GM18511 (cell line): Measurements from ENCODE around the gene TAGLN.

Source experiments
- ATAC-seq: cut with Tn5 transposase; IDR thresholded peaks from one replicate; pipeline ENCODE4 v1.9.1; 2021; ENCODE audit warnings: mild to moderate bottlenecking, moderate library complexity; ENCODE audit not compliant: unreplicated experiment

Gene TAGLN

DNA sequence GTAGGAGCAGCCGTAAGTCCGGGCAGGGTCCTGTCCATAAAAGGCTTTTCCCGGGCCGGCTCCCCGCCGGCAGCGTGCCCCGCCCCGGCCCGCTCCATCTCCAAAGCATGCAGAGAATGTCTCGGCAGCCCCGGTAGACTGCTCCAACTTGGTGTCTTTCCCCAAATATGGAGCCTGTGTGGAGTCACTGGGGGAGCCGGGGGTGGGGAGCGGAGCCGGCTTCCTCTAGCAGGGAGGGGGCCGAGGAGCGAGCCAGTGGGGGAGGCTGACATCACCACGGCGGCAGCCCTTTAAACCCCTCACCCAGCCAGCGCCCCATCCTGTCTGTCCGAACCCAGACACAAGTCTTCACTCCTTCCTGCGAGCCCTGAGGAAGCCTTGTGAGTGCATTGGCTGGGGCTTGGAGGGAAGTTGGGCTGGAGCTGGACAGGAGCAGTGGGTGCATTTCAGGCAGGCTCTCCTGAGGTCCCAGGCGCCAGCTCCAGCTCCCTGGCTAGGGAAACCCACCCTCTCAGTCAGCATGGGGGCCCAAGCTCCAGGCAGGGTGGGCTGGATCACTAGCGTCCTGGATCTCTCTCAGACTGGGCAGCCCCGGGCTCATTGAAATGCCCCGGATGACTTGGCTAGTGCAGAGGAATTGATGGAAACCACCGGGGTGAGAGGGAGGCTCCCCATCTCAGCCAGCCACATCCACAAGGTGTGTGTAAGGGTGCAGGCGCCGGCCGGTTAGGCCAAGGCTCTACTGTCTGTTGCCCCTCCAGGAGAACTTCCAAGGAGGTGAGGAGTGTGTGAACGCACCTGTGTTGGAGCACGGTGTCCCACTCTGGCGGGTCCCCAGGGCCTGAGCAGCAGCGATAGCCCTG, at the start of gene TAGLN:
TAGLN (plus strand) TSS at position 318 of the 863 bp plus-strand sequence. CDS start 3,644 bp downstream, outside the sequence.
- no peak for ATAC-seq

DNA sequence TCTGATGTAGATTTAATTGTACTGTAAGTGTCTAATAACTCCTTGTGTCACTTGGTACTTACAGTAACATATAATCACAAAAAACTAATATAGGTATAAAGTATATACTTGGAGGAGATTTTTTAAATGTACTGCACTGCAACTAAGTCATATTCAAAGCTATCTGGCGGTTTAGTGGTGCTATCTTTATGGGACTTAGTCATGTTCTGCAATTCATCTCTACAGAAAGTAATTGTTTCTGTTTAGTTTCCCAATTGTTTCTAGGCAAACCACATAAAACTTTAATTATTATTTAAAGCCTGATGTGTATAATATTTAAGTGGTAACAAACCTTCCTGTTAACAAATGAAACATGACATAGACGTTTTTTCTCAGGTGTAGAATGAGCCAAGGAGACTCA, 47.1 kb upstream of the TAGLN start:
- no peak for ATAC-seq

DNA sequence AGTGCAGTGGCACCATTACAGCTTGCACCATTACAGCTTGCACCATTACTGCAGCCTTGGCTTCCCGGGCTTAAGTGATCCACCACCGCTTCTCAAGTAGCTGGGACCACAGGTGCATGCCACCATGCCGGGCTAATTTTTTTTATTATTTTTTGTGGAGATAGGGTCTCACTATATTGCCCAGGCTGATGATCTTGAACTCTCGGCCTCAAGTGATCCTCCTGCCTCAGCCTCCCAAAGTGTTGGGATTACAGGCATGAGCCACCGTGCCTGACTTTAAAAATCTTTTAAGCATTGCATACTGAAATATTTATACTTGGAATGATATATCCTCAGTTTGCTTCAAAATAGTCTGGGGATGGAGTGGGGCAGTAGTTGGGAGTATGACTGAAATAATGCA, 44.7 kb upstream of the TAGLN start:
- ATAC-seq, result no peak

DNA sequence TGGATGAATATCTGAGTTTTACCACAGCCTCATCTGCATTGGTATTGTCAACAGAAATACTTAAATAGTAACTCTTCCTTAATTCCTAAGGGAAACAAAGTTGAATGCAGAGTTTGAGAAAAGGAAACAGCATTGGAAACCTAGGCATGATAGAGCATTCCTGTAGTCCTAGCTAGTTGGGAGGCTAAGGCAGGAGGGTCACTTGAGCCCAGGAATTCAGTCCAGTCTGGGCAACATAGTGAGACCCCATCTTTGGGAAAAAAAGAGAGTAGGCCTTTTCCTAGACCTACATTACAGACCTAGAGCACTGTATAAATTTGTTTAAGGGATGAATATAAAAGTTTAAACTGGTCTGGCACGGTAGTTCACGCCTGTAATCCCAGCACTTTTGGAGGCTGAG, 41.7 kb upstream of the TAGLN start:
- no peak for ATAC-seq

DNA sequence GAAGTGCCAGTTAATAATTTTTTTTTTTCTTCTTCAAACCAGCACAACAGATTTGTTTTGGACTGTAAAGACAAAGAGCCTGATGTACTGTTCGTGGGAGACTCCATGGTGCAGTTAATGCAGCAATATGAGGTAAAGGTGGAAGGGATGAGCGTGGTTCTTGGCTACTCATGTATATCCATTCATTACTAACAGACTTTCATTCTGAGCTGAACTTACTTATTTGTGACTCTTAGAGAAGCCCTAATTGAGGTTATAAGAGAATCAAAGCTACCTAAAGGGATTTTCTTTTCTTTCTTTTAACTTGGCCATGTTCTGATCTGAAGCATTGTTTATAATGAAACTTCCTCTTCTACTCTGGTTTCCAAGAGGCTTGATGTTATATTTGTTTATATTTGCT, 39.3 kb upstream of the TAGLN start:
- ATAC-seq, result no peak

DNA sequence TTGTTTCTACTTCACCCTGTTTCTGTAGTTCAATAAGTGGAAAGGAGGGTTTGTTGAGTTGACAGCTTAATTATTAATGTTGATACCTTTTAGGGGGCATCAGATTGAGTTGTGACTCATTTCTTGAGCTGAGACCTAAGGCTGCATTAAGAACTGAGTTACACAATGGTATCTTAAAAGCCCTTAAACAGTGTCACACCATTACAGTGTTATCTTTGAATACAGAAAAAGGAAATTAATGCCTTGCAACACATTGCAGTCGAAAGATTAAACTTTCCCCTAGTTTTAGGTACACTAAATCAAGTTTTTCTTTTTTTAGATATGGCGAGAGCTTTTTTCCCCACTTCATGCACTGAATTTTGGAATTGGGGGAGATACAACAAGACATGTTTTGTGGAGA, 38.3 kb upstream of the TAGLN start:
- peak; percentile 62 for ATAC-seq

DNA sequence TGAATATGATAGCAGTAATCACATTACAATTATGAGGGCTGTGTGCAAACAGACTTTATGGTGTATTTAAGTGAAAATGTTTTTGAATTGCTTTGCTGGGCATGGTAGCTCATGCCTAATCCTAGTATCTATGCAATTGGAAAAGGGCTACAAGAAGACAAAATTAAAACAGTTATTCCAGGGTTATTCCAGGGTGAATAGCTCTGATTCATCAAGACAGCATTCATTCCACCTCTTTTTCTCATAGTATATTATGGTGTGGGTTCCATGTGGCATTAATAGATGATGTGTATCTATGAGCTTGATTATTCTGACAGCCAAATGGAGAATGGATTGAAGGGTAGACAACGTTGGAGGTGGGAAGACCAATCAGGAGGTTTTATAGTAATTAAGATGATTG, 32.7 kb upstream of the TAGLN start:
- no peak for ATAC-seq

DNA sequence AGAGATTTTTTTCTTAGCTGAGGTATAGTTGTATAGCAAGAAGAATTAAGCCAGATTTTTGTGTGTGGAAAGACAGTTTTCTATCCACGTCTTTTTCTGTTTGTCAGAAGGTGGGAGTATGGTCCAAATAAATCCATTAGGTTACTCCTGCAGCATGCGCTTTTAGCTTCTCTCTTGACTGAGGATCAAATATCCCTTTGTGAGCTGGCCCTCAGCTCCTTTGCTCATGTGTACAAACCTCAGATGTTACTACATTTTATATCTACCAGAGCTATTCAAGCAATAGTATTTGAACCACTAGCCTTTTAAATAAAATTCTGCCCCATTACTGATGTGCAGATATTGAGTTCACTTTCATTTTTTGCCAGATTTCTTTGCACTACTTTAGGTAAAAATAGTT, 29.4 kb upstream of the TAGLN start:
- ATAC-seq, result no peak

DNA sequence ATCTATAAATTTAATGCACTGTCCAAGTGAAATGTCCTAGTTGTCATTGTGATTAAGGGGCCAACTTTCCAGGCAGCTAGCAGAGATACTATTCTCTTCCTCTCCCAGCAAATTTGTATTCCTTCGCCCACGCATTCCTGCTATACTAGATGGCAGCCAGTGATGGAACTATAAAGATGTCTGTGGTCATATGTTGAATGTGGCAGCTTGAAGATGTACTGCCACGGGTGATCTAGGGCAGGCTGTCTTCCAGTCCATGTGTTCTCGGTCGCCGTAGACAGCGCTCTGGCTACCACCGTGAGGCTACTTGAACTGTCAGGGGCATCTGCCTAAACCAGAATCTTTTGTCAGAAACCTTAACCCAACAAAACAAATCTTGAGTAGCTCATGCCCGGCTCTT, 29.0 kb upstream of the TAGLN start:
- ATAC-seq, result no peak

DNA sequence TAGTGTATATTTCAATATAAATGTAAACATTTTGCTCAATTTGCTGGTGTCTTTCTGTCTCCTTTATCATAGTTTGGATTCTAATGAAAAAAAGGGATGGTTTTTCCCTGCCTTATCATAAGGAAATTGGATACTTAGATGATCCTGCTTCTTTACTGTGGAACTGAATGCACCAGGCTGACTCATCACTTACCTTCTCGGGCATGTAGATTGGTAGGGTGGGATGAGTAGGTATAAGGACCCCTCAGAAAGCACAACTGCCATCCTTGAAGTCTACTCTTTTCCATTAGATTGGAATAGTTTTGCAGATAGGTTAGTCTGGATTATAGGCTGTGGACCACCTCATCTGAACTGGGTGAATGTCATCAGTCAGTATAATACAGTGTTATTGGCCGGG, 28.2 kb upstream of the TAGLN start:
- no peak for ATAC-seq

DNA sequence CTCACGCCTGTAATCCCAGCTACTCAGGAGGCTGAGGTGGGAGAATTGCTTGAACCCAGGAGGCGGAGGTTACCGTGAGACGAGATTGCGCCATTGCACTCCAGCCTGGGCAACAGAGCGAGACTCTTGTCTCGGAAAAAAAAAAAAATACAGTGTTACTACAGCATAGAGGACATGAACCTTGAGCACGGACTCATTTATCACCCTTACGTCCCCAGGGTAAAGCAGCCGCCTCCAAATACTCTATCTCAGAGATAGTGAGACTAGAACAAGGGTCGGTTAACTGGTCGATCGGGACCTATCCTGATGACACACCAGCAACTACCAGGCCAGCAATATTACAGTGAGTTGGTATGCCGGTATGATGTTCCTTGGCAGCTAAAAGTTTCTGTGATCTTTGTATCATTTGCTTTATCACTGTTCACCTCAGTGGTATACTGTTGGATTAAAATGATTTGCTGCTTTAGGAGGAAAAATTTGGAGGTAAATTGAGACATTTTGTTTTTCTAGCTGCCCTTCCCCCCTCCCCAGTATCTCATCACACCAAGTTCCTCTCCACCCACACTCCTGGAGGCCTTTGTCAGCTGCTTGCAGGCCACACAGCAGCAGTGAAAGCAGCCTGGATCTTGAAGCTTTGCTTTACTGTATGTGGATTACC, 27.6 kb upstream of the TAGLN start:
- ATAC-seq, result no peak

DNA sequence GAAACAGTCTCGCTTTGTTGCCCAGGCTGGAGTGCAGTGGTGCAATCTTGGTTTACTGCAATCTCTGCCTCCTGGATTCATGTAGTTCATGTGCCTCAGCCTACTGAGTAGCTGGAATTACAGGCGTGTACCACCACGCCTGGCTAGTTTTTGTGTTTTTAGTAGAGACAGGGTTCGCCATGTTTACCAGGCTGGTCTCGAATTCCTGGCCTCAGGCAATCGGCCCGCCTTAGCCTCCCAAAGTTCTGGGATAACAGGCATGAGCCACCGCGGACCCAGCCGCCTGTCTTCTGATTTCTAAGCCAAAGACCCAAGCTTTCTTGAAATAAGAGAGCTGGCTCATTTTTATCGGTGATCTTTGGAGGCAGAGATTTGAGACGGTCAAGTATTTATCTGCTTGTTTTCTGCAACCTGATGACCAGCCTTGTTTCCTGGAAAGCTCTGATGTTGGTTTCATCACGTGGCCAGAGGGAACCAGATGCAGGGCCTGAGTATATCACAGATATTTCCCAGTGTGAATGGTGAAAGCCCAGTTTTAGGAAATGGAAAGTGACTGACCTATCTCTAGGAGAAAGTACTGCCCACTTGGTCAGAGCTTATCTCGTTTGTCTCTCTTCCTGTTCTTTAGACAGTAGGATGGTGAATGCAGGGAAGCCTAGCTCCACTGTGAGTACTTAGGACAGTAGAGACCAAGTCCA, 26.3 kb upstream of the TAGLN start:
- ATAC-seq, result no peak

DNA sequence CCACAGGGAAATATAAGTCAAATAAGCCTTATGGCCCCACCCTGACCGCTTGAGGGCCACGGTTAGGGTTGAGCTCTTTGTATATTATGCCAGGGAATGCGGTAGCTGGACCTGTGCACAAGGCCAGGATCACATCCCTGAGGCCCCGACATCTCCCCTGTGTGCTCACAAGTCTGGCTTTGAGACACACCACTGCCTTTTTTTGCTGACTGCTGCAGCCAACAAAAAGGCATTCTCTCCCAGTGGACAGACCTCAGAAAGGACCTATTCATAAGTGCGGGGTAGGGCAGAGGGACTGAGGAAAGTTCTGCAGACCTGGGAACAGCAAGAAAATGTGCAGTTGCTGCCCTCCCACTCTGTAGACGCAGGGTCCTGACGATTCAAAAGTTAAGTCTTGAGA, 24.1 kb upstream of the TAGLN start:
- ATAC-seq, result no peak

DNA sequence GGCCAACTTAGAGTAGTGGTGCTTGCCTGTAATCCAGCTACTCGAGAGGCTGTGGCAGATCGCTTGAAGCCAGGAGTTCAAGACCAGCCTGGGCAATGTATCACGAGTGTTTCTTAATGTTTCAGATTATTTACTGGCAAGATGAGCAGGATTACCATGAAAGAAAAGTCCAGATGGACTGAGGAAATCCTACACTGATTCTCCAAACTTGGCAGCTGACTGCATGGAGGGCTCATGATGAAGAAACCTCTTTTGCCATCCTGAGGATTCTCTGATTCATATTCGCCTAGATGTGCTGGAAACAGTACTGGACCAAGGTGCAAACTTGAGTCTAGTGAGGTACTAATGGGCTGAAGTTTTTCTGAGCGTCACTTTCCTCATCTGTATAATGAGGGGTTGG, 23.4 kb upstream of the TAGLN start:
- ATAC-seq, result no peak

DNA sequence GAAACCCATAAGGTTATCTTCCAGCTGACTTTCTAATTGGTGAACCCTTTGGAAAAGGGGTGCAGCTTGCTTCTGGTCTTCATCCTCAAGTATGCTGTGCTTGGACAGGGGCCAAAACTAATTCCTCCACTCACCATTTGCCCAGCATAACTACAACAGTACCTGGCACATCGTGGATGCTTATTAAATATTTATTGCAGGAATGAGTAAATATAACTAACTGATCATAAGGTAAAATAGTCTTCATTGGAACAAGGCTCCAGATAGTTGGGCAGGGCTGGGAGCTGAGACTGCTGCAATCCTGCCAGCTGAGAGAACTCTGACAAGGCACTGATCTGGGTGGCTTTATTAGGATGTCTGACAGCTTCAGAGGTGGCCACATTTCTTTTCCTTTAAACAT, 23.0 kb upstream of the TAGLN start:
- ATAC-seq, result no peak

DNA sequence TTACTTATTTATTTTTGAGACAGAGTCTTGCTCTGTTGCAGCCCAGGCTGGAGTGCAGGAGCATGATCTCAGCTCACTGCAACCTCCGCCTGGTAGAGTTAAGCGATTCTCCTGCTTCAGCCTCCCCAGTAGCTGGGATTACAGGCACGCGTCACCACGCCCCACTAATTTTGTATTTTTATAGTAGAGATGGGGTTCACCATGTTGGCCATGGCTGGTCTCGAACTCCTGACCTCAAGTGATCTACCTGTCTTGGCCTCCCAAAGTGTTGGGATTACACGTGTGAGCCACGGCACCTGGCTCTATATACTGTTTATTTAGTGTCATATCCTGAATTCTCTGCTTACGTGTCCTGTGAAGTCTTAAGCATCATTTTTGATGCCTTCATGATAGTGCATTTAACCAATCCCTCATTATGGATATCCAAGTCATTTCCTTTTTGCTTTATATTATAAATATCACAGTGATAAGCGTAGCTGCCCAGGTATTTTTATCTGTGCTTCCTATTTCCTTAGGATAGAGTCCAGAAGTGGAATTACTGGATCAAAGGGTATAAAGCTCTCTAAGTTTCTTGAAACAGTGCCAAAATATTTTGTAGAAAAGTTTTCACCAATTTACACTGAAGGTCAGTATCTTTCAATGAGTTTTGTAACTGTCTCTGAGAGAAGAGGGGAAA, 21.5 kb upstream of the TAGLN start:
- no peak for ATAC-seq

DNA sequence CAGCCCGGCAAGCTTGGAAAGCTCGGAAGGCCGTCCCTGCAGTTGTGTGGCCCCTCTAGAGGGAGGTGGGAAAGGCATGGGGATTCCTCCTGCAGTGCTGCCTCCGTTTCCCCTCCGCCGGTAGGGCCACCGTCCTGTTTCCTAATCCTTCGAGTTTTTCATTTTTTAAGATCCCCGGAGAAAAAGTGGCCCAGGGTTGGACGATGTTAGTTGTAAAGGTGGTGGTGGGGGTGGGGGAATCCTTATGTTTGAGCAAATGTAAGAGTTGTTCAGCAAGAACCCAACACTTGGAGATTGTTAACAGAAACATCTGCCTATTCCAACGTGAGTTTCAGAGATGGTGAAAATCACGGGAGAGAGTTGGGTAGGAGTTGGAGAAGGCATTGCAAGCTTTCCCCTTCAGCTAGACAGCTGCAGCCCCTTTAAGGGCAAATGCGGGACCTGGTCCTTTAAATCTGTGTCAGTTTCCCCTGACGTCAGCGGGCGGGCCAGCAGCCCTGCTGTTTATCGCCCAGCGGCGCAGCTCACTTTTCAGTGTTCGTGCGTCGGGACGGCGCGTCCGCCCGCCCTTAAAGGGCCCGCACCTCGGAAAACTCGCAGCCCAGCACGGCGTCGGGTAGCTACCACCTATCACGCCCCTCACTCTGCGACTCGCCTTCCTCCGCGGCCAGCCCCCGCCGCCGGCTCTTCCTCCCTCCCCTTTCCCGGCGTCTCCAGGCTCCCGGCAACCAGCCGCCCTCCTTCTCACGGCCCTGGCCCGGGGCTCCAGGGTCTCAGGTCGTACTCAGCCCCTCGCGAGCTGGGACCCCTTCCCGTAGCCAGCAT, 20.7 kb upstream of the TAGLN start, which contains the start of gene SIDT2:
SIDT2 (plus strand) TSS at position 534 of the 825 bp plus-strand sequence. CDS start 521 bp downstream, outside the sequence.
- ATAC-seq, result peak; percentile 90

DNA sequence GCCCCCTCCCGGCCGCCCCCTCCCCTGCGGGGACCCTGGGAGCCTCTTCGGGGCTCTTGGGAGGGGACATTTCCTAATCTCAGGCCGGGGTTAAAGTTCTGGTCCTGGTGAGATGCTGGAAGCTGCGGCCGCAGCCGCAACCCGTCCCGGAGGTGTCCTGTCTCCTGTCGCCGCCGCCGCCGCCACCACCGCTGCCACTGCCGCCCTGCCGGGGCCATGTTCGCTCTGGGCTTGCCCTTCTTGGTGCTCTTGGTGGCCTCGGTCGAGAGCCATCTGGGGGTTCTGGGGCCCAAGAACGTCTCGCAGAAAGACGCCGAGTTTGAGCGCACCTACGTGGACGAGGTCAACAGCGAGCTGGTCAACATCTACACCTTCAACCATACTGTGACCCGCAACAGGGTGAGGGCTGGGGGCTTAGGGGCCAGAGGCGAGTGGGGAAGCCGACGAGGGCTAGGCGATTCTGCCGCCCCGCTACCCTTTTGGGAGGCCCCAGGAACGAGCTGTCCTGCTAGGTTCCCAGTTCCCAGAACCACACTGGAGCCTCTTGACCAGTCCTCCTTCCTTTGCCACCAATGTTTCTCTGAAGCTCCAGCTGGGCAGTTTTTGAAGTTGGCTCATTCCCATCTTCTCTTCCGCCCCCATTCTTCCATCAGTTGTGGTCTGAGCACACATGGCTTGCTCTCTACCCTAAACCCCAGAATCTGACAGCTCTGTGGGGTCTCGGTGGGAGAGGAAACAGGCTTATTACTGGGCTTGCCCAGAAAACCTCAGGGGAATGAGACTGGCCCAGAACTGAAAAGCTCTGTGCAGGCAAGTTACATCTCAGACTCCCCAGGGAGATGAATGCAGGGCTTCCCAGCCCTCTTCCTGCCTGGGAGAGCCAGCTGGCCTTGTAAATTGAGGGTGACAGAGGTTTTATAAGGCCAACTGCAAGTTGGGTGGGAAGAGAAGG, 19.8 kb upstream of the TAGLN start:
- ATAC-seq, result peak; percentile 44

DNA sequence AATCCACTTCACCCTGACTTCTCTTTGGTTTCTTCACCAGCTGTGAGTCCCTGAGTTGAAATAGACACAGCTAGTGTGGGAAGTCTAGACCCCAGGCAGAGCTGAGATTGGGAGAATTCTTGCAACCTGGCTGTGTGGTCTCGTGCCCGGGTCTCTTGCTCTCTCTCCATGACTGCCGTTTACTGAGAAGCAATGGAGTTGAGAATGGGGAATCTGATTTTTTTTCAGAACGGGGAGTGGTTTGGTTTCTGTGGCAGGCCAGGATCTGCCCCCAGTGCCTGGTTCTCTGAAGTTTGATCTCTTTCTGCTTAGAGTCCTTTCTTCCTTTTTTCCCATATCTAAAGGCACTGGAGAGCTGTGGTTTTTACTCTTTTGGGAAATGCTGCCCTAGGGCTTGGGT, 19.1 kb upstream of the TAGLN start:
- no peak for ATAC-seq
